H9 (cell line): ENCODE results near the gene PCDHAC1. TPM values are rescaled to one million over a fixed set of nuclear protein-coding genes. Genes with fewer than 3 reads are reported as not detected.

Experiments used
- DNase-seq: peaks from one replicate; pipeline ENCODE4 v3.0.0-alpha.2; 2017
- H2AFZ ChIP-seq: one replicate; pipeline ENCODE4 v1.6.1; 2013; ENCODE audit warnings: mild to moderate bottlenecking, low read length, control low read depth, moderate library complexity
- H2AK5ac ChIP-seq: 2 replicates; pipeline ENCODE4 v1.6.1; 2013; ENCODE audit warnings: low read length, control low read depth, mixed read lengths; ENCODE audit not compliant: insufficient read length
- H2BK120ac ChIP-seq: one replicate; pipeline ENCODE4 v1.6.1; 2013; ENCODE audit warnings: low read depth, mild to moderate bottlenecking, low read length, control low read depth, inconsistent platforms; ENCODE audit not compliant: poor library complexity, severe bottlenecking
- H2BK12ac ChIP-seq: 2 replicates; pipeline ENCODE4 v1.6.1; 2013; ENCODE audit warnings: low read length, control low read depth, mixed read lengths, low read depth; ENCODE audit not compliant: insufficient read length
- H2BK15ac ChIP-seq: 2 replicates; pipeline ENCODE4 v1.6.1; 2013; ENCODE audit warnings: low read depth, low read length, control low read depth
- H2BK20ac ChIP-seq: one replicate; pipeline ENCODE4 v1.6.1; 2013; ENCODE audit warnings: low read depth, mild to moderate bottlenecking, low read length, control low read depth, inconsistent platforms; ENCODE audit not compliant: poor library complexity, severe bottlenecking
- H2BK5ac ChIP-seq: 2 replicates; pipeline ENCODE4 v1.6.1; 2013; ENCODE audit warnings: low read length, control low read depth, mixed read lengths; ENCODE audit not compliant: insufficient read length
- H3K14ac ChIP-seq: 2 replicates; pipeline ENCODE4 v1.6.1; 2013; ENCODE audit warnings: low read length, control low read depth; ENCODE audit not compliant: insufficient read depth
- H3K18ac ChIP-seq: 2 replicates; pipeline ENCODE4 v1.6.1; 2013; ENCODE audit warnings: low read depth, mild to moderate bottlenecking, mixed read lengths, low read length, control low read depth; ENCODE audit not compliant: insufficient read length
- H3K23ac ChIP-seq: 2 replicates; pipeline ENCODE4 v1.6.1; 2013; ENCODE audit warnings: low read length, control low read depth, mixed read lengths, low read depth; ENCODE audit not compliant: insufficient read length
- H3K23me2 ChIP-seq: 2 replicates; pipeline ENCODE4 v1.6.1; 2013; ENCODE audit warnings: low read depth, mild to moderate bottlenecking, mixed read lengths, low read length, control low read depth; ENCODE audit not compliant: insufficient read length, poor library complexity, severe bottlenecking
- H3K27ac ChIP-seq: 2 replicates; pipeline ENCODE4 v1.5.1; 2013; ENCODE audit warnings: low read length, control low read depth, mixed read lengths, low read depth; ENCODE audit not compliant: insufficient read length
- H3K27me3 ChIP-seq: 2 replicates; pipeline ENCODE4 v1.6.1; 2013; ENCODE audit warnings: low read length, control low read depth, inconsistent platforms; ENCODE audit not compliant: insufficient read depth
- H3K4ac ChIP-seq: 2 replicates; pipeline ENCODE4 v1.6.1; 2013; ENCODE audit warnings: low read depth, mild to moderate bottlenecking, control low read depth, inconsistent platforms, low read length, moderate library complexity
- H3K4me1 ChIP-seq: 2 replicates; pipeline ENCODE4 v1.6.1; 2013; ENCODE audit warnings: low read length, control low read depth, inconsistent platforms; ENCODE audit not compliant: insufficient read depth
- H3K4me2 ChIP-seq: 2 replicates; pipeline ENCODE4 v1.6.1; 2013; ENCODE audit warnings: low read length, control low read depth, mixed read lengths; ENCODE audit not compliant: insufficient read length, insufficient read depth
- H3K56ac ChIP-seq: 2 replicates; pipeline ENCODE4 v1.6.1; 2013; ENCODE audit warnings: low read depth, mild to moderate bottlenecking, mixed read lengths, low read length, control low read depth; ENCODE audit not compliant: insufficient read length
- H3K79me1 ChIP-seq: 2 replicates; pipeline ENCODE4 v1.6.1; 2013; ENCODE audit warnings: low read depth, mild to moderate bottlenecking, moderate library complexity, low read length, control low read depth, inconsistent platforms; ENCODE audit not compliant: insufficient read depth, poor library complexity, severe bottlenecking
- H3K79me2 ChIP-seq: 2 replicates; pipeline ENCODE4 v1.6.1; 2013; ENCODE audit warnings: low read length, control low read depth, inconsistent platforms; ENCODE audit not compliant: insufficient read depth
- H3K9ac ChIP-seq: 2 replicates; pipeline ENCODE4 v1.6.1; 2013; ENCODE audit warnings: low read length, control low read depth, mixed read lengths; ENCODE audit not compliant: insufficient read length; ENCODE audit errors: extremely low read depth
- H3K9me3 ChIP-seq: one replicate; pipeline ENCODE4 v1.6.1; 2013; ENCODE audit warnings: low read depth, low read length, inconsistent platforms; ENCODE audit not compliant: control insufficient read depth
- H3T11ph ChIP-seq: one replicate; pipeline ENCODE4 v1.6.1; 2013; ENCODE audit warnings: mild to moderate bottlenecking, low read length, control low read depth, inconsistent platforms
- H4K20me1 ChIP-seq: one replicate; pipeline ENCODE4 v1.6.1; 2013; ENCODE audit not compliant: control insufficient read depth, insufficient read length, insufficient read depth
- H4K5ac ChIP-seq: 2 replicates; pipeline ENCODE4 v1.6.1; 2013; ENCODE audit warnings: low read depth, mild to moderate bottlenecking, mixed read lengths, low read length, control low read depth; ENCODE audit not compliant: insufficient read length
- H4K8ac ChIP-seq: replicated peaks from 2 replicates; pipeline ENCODE4 v1.6.1; 2013; ENCODE audit warnings: low read length, control low read depth, mixed read lengths, low read depth; ENCODE audit not compliant: insufficient read length
- H4K91ac ChIP-seq: 2 replicates; pipeline ENCODE4 v1.6.1; 2013; ENCODE audit warnings: low read depth, mild to moderate bottlenecking, moderate library complexity, mixed read lengths, low read length, control low read depth; ENCODE audit not compliant: insufficient read length
- H3K27ac Mint-ChIP-seq, 3 experiments: 2 replicates in 2 of 3; 3 replicates in 1 of 3; pipeline ENCODE4 v1.8.0; 2020 to 2021; ENCODE audit warnings: mixed read lengths in 3 of 3, mild to moderate bottlenecking in 1 of 3, moderate library complexity in 1 of 3
- H3K27me3 Mint-ChIP-seq: 2 replicates; pipeline ENCODE4 v1.8.0; 2021; ENCODE audit warnings: low read depth, mild to moderate bottlenecking, moderate library complexity, mixed read lengths
- H3K36me3 Mint-ChIP-seq, 3 experiments: 2 replicates in 2 of 3; 3 replicates in 1 of 3; pipeline ENCODE4 v1.8.0; 2020 to 2021; ENCODE audit warnings: low read depth in 3 of 3, mixed read lengths in 3 of 3; ENCODE audit not compliant: insufficient read depth in 1 of 3
- H3K4me1 Mint-ChIP-seq, 2 experiments: 2 replicates each; pipeline ENCODE4 v1.8.0; 2020; ENCODE audit warnings: mixed read lengths in 2 of 2
- H3K4me3 Mint-ChIP-seq, 2 experiments: 2 replicates in 1 of 2; 3 replicates in 1 of 2; pipeline ENCODE4 v1.8.0; 2020 to 2021; ENCODE audit warnings: mild to moderate bottlenecking in 2 of 2, mixed read lengths in 2 of 2, moderate library complexity in 1 of 2
- H3K9me3 Mint-ChIP-seq, 2 experiments: 2 replicates in 1 of 2; 3 replicates in 1 of 2; pipeline ENCODE4 v1.8.0; 2020; ENCODE audit warnings: mild to moderate bottlenecking in 2 of 2, mixed read lengths in 2 of 2, moderate library complexity in 1 of 2
- CTCF ChIP-seq: fragments of 200-600 bp; sonication (generic); conservative IDR thresholded peaks from 3 replicates; pipeline ENCODE4 v1.8.0; 2021; ENCODE audit warnings: antibody characterized with exemption, mild to moderate bottlenecking
- WGBS: extraction: QIAGEN DNeasy Blood & Tissue Kit; methylation state at CpG from one replicate; pipeline ENCODE4 v1.1.7; 2013; ENCODE audit warnings: missing lambda C conversion rate, low lambda C conversion rate, mixed read lengths; ENCODE audit not compliant: insufficient read length; ENCODE audit errors: extremely low coverage; 5-methylcytosine and 5-hydroxymethylcytosine counted together
- total RNA-seq: library from RNA; stranded (reverse); gene quantifications from 2 replicates; pipeline ENCODE4 v1.2.1, GENCODE V29; 2021

PCDHAC1 gene
- total RNA-seq, 1 experiment from 2014 or later, result 8.7 TPM

DNA sequence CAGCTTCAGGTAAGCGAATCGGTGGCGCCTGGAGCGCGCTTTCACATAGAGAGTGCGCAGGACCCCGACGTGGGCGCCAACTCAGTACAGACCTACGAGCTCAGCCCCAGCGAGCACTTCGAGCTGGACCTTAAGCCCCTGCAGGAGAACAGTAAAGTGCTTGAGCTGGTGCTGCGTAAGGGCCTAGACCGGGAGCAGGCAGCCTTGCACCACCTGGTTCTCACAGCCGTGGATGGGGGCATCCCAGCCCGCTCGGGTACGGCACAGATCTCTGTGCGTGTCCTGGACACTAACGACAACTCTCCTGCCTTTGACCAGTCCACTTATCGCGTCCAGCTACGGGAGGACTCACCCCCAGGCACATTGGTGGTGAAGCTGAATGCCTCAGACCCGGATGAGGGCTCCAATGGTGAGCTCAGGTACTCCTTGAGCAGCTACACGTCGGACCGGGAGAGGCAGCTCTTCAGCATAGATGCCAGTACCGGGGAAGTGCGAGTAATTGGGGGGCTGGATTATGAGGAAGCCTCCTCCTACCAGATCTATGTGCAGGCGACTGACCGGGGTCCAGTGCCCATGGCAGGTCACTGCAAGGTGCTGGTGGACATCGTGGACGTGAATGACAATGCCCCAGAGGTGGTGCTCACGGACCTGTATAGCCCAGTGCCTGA is 41.3 kb downstream of the PCDHAC1 start:
- peaks cover 41% of the 10 kb centered on the region for H3K27me3 Mint-ChIP-seq
- peaks cover 40 to 44% of the 10 kb centered on the region in 2 experiments for H3K4me1 Mint-ChIP-seq
- Histone ChIP-seq H3K79me1 (no peaks in the 10 kb centered on the region), H3K4me1 (peaks cover 3% of the 10 kb centered on the region; the same call in 1 of the 2 replicates), H3K9ac (peak overlapping the region; percentile 32), H2BK120ac (no peak overlapping the region), H3K18ac (no peak overlapping the region), H4K91ac (no peak overlapping the region), H2BK5ac (no peak overlapping the region), H3K4me2 (peak overlapping the region; percentile 54), H3K14ac (no peak overlapping the region; the same call in 1 of the 2 replicates), H3K79me2 (no peaks in the 10 kb centered on the region), H3K27ac (no peak overlapping the region), H2AFZ (no peak overlapping the region), H3K27me3 (peaks cover 6% of the 10 kb centered on the region; the same call in 1 of the 2 replicates), H2AK5ac (no peak overlapping the region), H3K23me2 (peaks cover 14% of the 10 kb centered on the region), H3K9me3 (no peaks in the 10 kb centered on the region), H4K8ac (no peak overlapping the region), H4K5ac (no peak overlapping the region), H2BK12ac (no peak overlapping the region), H3K23ac (no peak overlapping the region), H3K4ac (no peak overlapping the region), H3T11ph (no peak overlapping the region), H2BK20ac (no peak overlapping the region), H4K20me1 (peaks cover 2% of the 10 kb centered on the region), H2BK15ac (no peak overlapping the region), H3K56ac (no peak overlapping the region)
- no peak for TF ChIP-seq CTCF
- H3K36me3 Mint-ChIP-seq, result peaks cover 0 to 4% (median 2%) of the 10 kb centered on the region in 3 experiments; a peak in 3 of 7 replicates
- no peaks in the 10 kb centered on the region for H3K9me3 Mint-ChIP-seq
- peak; percentile 56 for DNase-seq
- peak overlapping the region; percentile 82 to 84 for H3K4me3 Mint-ChIP-seq
- no CpG with 5 or more reads among the region's 34 CpGs for WGBS
- no peak overlapping the region for H3K27ac Mint-ChIP-seq
